HG03039 (cell line): ENCODE results near the gene STRADA.

Source experiments
- ATAC-seq: cut with Tn5 transposase; IDR thresholded peaks from one replicate; pipeline ENCODE4 v1.9.1; 2021; ENCODE audit warnings: mild to moderate bottlenecking, moderate library complexity; ENCODE audit not compliant: unreplicated experiment

STRADA gene

GRCh38 chr17:63686138-63686685 lies 55.4 kb downstream of the STRADA start:
- ATAC-seq: no peak

DNA sequence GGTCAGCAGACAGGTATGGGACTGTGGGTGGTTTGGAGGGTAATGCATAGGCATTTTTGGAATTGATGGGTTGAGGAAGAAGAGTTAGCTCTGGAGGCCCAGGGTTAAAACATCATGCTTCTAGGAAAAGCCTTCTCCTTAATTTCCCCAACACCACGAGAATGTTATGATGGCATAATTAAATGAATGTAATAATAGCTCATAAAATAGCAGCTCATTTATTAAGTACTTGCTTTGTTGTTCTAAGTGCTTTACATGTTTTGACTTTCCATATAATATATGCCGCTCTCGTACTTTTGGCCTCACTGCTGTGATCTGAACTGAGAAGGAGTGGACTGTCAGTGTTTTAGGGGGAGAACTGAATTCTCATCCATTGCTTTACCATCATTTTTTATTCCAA lies 56.0 kb downstream of the STRADA start:
- ATAC-seq: no peak

- no peak for ATAC-seq
These were observed 56.6 kb downstream of the STRADA start for GRCh38 chr17:63685041-63685440.

- no peak for ATAC-seq
These were observed 58.6 kb downstream of the STRADA start for GRCh38 chr17:63682981-63683380.

- ATAC-seq: no peak
These were observed 59.2 kb downstream of the STRADA start for GRCh38 chr17:63682441-63682840.

GRCh38 chr17:63681530-63681929 lies 60.1 kb downstream of the STRADA start:
- ATAC-seq: no peak

DNA sequence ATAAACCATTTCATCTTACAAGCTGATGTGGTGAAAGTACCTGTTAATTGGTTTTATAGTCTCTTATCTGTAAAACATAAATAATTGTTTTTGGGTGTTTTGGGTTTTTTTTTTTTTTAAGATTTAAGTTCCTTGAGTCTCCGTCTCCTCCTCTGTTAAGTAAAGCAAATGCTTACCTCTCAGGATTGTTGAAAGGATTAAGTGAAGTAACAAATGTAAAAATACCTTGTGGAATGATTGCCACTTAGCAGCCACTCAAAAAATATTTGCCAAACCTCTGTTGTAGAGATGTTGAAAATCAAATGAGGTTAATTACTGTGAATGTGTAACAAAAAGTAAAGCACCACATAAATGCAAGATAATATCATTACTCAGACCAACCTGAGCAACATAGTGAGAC lies 60.9 kb downstream of the STRADA start:
- ATAC-seq: no peak

DNA sequence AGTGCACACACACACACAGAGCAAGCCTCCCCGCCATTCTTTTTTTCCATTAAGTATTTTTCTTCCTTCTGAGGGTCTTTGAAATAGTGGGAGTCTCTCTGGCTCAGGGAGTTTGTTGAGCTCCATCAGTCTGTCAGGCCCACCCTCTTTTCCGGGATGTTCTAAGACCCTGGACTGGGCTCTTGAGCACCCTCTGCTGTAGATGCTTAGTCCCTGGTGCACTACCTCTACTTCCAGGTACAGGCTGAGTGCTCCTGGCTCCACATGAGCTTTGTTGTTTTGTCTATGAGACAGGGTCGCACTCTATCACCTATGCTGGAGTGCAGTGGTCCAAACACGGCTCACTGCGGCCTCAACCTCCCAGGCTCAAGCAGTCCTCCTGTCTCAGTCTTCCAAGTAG lies 62.4 kb downstream of the STRADA start:
- no peak for ATAC-seq

- no peak for ATAC-seq
These were observed 65.0 kb downstream of the STRADA start for GRCh38 chr17:63676584-63676983.

DNA sequence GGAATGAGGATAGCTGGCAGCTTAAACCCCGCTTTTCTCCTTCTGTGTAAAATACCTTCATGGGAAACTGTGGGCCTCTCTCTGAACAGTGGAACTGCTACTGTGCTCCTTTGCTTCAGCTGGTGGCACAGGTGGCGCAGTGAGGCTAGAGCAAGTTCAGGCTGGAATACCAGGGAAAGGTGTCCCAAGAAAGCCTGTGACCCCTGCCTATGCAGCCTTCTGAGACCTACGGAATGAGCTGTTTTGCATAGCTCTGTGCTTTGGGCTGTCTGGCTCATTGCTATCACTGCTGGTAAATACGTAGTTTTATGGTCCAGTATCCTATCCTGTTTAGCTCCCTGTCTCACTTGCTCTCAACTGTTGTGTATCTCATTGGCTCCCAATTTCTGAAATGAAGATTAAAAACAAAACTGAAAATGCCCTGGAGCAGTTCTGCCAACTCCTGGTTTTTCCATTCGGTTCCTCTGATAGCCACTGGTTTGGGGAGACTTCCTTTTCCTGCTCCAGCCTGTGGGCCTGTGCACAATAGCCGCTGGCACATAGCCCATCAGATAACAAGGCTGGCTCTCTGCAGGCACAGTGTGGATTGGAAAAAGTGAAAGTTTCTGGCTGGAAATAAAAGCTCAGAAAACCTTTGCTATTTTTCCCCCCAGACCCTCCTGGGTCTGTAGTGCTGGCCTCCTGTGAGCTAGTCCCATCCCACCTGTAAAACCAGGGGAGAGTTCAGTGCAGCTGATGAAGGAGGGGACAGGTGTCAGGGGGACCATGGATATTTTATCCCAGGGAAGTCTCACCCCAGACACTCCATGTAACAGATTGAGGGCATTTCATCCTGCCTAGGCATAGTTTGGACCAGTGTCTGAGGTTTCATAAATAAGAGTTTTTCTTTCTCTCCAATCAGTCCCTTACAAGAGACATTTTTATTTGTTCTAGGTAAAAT lies 65.7 kb downstream of the STRADA start:
- ATAC-seq: no peak

GRCh38 chr17:63675231-63675606 lies 66.4 kb downstream of the STRADA start:
- ATAC-seq: no peak

GRCh38 chr17:63672856-63673255 lies 68.7 kb downstream of the STRADA start:
- no peak for ATAC-seq

- ATAC-seq: no peak
These were observed 75.9 kb downstream of the STRADA start for GRCh38 chr17:63665527-63666214.

DNA sequence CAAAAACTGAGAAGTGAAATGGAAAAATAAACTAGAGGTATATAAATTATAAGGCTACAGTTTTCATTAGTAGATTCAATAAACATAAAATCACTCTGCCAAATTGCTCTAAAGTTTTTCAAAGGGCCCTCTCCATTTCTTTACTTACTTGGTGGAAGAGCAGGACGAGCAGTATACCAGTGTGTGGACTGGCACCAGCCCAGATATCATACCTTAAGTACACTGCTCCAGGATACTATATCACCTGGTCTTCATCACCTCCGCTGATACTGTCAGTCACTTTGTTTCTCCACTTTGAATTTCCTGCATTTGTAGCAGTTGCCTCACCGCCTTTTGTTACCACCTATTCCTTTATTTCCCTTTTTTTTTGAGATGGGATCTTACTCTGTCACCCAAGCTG lies 81.7 kb downstream of the STRADA start:
- ATAC-seq: no peak

DNA sequence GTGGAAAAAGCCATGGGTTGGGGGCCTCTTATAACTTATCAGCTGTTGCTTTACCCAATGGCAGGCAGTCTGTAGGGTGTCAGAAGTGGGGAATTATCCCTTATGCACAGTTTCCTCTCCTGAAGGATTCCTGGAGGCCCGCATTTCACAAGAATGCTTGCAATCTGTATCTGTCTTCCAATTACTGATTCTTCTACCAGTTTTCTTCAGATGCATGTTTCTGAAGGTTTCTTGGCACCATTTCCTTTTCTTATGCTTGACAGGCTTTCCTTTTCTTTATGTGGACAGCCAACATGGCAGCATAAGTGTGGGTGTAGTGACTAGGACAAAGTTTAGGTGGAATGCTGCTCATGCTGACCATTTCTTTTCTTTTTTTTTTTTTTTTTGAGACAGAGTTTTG lies 83.2 kb downstream of the STRADA start:
- ATAC-seq: no peak

DNA sequence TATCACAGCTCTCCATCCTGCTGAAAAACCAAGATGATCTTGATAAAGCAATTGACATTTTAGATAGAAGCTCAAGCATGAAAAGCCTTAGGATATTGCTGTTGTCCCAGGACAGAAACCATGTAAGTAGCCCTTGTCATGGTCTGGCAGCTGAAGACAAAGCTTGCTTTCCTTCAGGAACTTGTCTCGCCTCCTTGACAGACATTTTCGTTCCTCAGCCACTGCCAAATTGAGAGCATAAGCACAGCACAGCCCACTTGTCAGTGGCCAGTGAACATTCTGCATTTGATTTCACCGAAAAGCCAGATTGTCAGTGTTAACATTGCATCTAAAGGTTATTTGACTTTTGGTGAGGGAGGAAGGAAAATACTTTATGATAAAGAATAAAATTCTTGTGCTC lies 83.8 kb downstream of the STRADA start:
- no peak for ATAC-seq

DNA sequence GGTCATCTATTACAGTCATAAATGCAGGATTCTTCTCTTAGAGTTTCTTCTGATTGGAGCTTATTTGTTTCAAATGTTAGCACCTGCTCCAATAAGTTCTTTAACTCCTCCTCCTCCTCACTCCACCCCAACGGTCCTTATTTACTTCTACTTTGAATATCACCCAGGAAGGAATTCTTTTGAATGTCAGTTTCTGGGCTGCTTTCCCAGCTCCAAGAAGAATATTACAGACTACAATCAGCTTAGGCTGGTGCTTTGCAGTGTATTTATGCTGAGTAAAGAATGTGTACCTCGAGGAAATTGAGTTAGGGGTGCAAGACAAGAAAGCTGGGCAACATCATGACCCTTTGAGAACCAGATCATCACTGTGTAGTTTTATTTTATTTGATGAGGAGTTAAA lies 88.5 kb downstream of the STRADA start:
- no peak for ATAC-seq
